GM18907 (cell line): Measurements from ENCODE around the gene CHST9.

Experiments
- ATAC-seq: cut with Tn5 transposase; IDR thresholded peaks from one replicate; pipeline ENCODE4 v1.9.1; 2021; ENCODE audit warnings: mild to moderate bottlenecking, moderate library complexity; ENCODE audit not compliant: unreplicated experiment

The CHST9 gene

GRCh38 chr18:26875040-26875654 is 310.0 kb downstream of the CHST9 start:
- ATAC-seq, result no peak

GRCh38 chr18:26874283-26874682 is 310.8 kb downstream of the CHST9 start:
- ATAC-seq, result no peak

GRCh38 chr18:26869640-26870039 is 315.5 kb downstream of the CHST9 start:
- ATAC-seq, result no peak

- no peak for ATAC-seq
Observed at GRCh38 chr18:26868968-26869586, 316.0 kb downstream of the CHST9 start.

- no peak for ATAC-seq
Observed at GRCh38 chr18:26867471-26867870, 317.6 kb downstream of the CHST9 start.

GRCh38 chr18:26865557-26865956 is 319.6 kb downstream of the CHST9 start, which contains the start of gene AQP4:
Gene AQP4, minus strand, starts transcription at chr18:26865707. Its CDS starts 18 bp downstream, at chr18:26865689.
- no peak for ATAC-seq

GRCh38 chr18:26864658-26865057 is 320.4 kb downstream of the CHST9 start:
- no peak for ATAC-seq

GRCh38 chr18:26863921-26864497 is 321.1 kb downstream of the CHST9 start:
- ATAC-seq, result no peak

- no peak for ATAC-seq
Observed at GRCh38 chr18:26863122-26863879, 321.8 kb downstream of the CHST9 start.

- no peak for ATAC-seq
Observed at GRCh38 chr18:26862084-26862483, 323.0 kb downstream of the CHST9 start.
